Astrocyte of the spinal cord (primary cell): ENCODE measurements around the gene RIC1.

Experiments used
- DNase-seq: peaks from one replicate; pipeline ENCODE4 v3.0.0; 2011; ENCODE audit warnings: low read depth, low spot score
- H3K4me3 ChIP-seq: 2 replicates; pipeline ENCODE4 v1.5.1; 2011; ENCODE audit warnings: low read depth, mild to moderate bottlenecking, low read length, moderate library complexity
- CTCF ChIP-seq: IDR thresholded peaks from 2 replicates; pipeline ENCODE4 v1.5.1; 2012; ENCODE audit warnings: low read depth, mild to moderate bottlenecking, low read length, inconsistent platforms
- in situ Hi-C: cut with HindIII; loops from 2 replicates; pipeline ENCODE4 v1.10.0; 2017; ENCODE audit warnings: low sequenced_read_pairs

Gene RIC1

GRCh38 chr9:5800969-5801738 lies 172.2 kb downstream of the RIC1 start:
- no peak for TF ChIP-seq CTCF
- H3K4me3 ChIP-seq = no peak overlapping the region
- no peak for DNase-seq
- in situ Hi-C loops = no loop called here

- DNase-seq = no peak
- in situ Hi-C loops = no loop called here
- no peak for TF ChIP-seq CTCF
- no peak overlapping the region for H3K4me3 ChIP-seq
Measured at GRCh38 chr9:5801739-5802113, 172.8 kb downstream of the RIC1 start.

GRCh38 chr9:5805478-5805877 lies 176.6 kb downstream of the RIC1 start:
- no peak for TF ChIP-seq CTCF
- in situ Hi-C loops = no loop called here
- DNase-seq = no peak
- H3K4me3 ChIP-seq = no peak overlapping the region

GRCh38 chr9:5811751-5812150 lies 182.8 kb downstream of the RIC1 start:
- in situ Hi-C loops = no loop called here
- TF ChIP-seq CTCF = no peak
- DNase-seq = no peak
- H3K4me3 ChIP-seq = no peak overlapping the region

GRCh38 chr9:5813824-5814223 lies 184.9 kb downstream of the RIC1 start:
- TF ChIP-seq CTCF = no peak
- in situ Hi-C loops = no loop called here
- H3K4me3 ChIP-seq = no peak overlapping the region
- DNase-seq = no peak

GRCh38 chr9:5815461-5815860 lies 186.6 kb downstream of the RIC1 start:
- no peak overlapping the region for H3K4me3 ChIP-seq
- in situ Hi-C loops = no loop called here
- TF ChIP-seq CTCF = no peak
- DNase-seq = no peak
